Liver (tissue), 9 donors: ENCODE results near the gene RASL11B. TPM values are rescaled to one million over a fixed set of nuclear protein-coding genes. Genes with fewer than 3 reads are reported as not detected.

Experiments used
- DNase-seq: peaks from one replicate; pipeline ENCODE4 v3.0.0-alpha.2; 2017; ENCODE audit warnings: low spot score
- H3K27ac ChIP-seq, 2 donors: one replicate each; pipeline ENCODE4 v1.7.0; 2013; ENCODE audit warnings: inconsistent platforms in 2 of 2, low read length in 2 of 2, control low read depth in 1 of 2, low read depth in 1 of 2, mild to moderate bottlenecking in 1 of 2
- H3K27me3 ChIP-seq, 4 donors: one replicate each; pipeline versions ENCODE4 v1.6.1 to v1.7.0; 2013; ENCODE audit warnings: low read length in 3 of 4, inconsistent platforms in 1 of 4, mild to moderate bottlenecking in 1 of 4, moderate library complexity in 1 of 4; ENCODE audit not compliant: control insufficient read depth in 4 of 4, insufficient read depth in 4 of 4
- H3K36me3 ChIP-seq, 4 donors: one replicate each; pipeline versions ENCODE4 v1.6.1 to v1.7.0; 2013; ENCODE audit warnings: low read length in 3 of 4, mild to moderate bottlenecking in 3 of 4, low read depth in 1 of 4, moderate library complexity in 1 of 4; ENCODE audit not compliant: control insufficient read depth in 4 of 4, insufficient read depth in 3 of 4
- H3K4me1 ChIP-seq, 4 donors: one replicate each; pipeline versions ENCODE4 v1.6.1 to v1.7.0; 2013; ENCODE audit warnings: low read length in 3 of 4, mild to moderate bottlenecking in 3 of 4, moderate library complexity in 1 of 4; ENCODE audit not compliant: control insufficient read depth in 4 of 4, insufficient read depth in 4 of 4
- H3K4me3 ChIP-seq, 3 donors: one replicate each; pipeline versions ENCODE4 v1.6.1 to v1.7.0; 2013; ENCODE audit warnings: low read length in 3 of 3, control low read depth in 1 of 3, low read depth in 1 of 3, mild to moderate bottlenecking in 1 of 3
- H3K9ac ChIP-seq, 2 donors: one replicate each; pipeline ENCODE4 v1.7.0; 2013; ENCODE audit warnings: low read length in 2 of 2, mild to moderate bottlenecking in 2 of 2, moderate library complexity in 2 of 2, control low read depth in 1 of 2, low read depth in 1 of 2
- H3K9me3 ChIP-seq, 4 donors: one replicate each; pipeline versions ENCODE4 v1.6.1 to v1.7.0; 2013; ENCODE audit warnings: low read length in 3 of 4; ENCODE audit not compliant: control insufficient read depth in 4 of 4
- EGR1 ChIP-seq, 2 donors: IDR thresholded peaks; 2 replicates each; pipeline ENCODE4 v1.6.1; 2016 to 2018; ENCODE audit warnings: antibody characterized with exemption in 2 of 2, low read depth in 2 of 2
- FOXA1 ChIP-seq: IDR thresholded peaks from 2 replicates; pipeline ENCODE4 v1.6.1; 2016; ENCODE audit warnings: antibody characterized with exemption
- FOXA2 ChIP-seq: IDR thresholded peaks from 2 replicates; pipeline ENCODE4 v1.6.1; 2016; ENCODE audit warnings: antibody characterized with exemption
- GABPA ChIP-seq, 2 donors: IDR thresholded peaks in 1 of 2; conservative IDR thresholded peaks in 1 of 2; 2 replicates each; pipeline ENCODE4 v1.6.1; 2016; ENCODE audit warnings: antibody characterized with exemption in 2 of 2, mild to moderate bottlenecking in 1 of 2, moderate library complexity in 1 of 2
- HNF4A ChIP-seq, 2 donors: conservative IDR thresholded peaks; 2 replicates each; pipeline ENCODE4 v1.6.1; 2016; ENCODE audit warnings: antibody characterized with exemption in 2 of 2, mild to moderate bottlenecking in 2 of 2
- HNF4G ChIP-seq: IDR thresholded peaks from 2 replicates; pipeline ENCODE4 v1.6.1; 2016; ENCODE audit warnings: antibody characterized with exemption
- JUND ChIP-seq, 2 donors: IDR thresholded peaks; 2 replicates each; pipeline ENCODE4 v1.6.1; 2016; ENCODE audit warnings: antibody characterized with exemption in 2 of 2
- MAX ChIP-seq: IDR thresholded peaks from 2 replicates; pipeline ENCODE4 v1.6.1; 2016; ENCODE audit warnings: antibody characterized with exemption
- NR2F2 ChIP-seq: IDR thresholded peaks from 2 replicates; pipeline ENCODE4 v1.6.1; 2016; ENCODE audit warnings: antibody characterized with exemption
- RAD21 ChIP-seq, 2 donors: IDR thresholded peaks; 2 replicates each; pipeline ENCODE4 v1.6.1; 2016; ENCODE audit warnings: antibody characterized with exemption in 2 of 2, mild to moderate bottlenecking in 2 of 2
- REST ChIP-seq: IDR thresholded peaks from 2 replicates; pipeline ENCODE4 v1.6.1; 2016; ENCODE audit warnings: antibody characterized with exemption, mild to moderate bottlenecking
- RXRA ChIP-seq, 2 donors: IDR thresholded peaks; 2 replicates each; pipeline ENCODE4 v1.6.1; 2017 to 2018; ENCODE audit warnings: antibody characterized with exemption in 2 of 2, mild to moderate bottlenecking in 1 of 2
- SP1 ChIP-seq: IDR thresholded peaks from 2 replicates; pipeline ENCODE4 v1.6.1; 2018; ENCODE audit warnings: antibody characterized with exemption, mild to moderate bottlenecking
- TAF1 ChIP-seq: conservative IDR thresholded peaks from 2 replicates; pipeline ENCODE4 v1.6.1; 2016; ENCODE audit warnings: antibody characterized with exemption, mild to moderate bottlenecking
- YY1 ChIP-seq: IDR thresholded peaks from 2 replicates; pipeline ENCODE4 v1.6.1; 2016; ENCODE audit warnings: antibody characterized with exemption, mild to moderate bottlenecking
- ZBTB33 ChIP-seq: IDR thresholded peaks from 2 replicates; pipeline ENCODE4 v1.6.1; 2016; ENCODE audit warnings: antibody characterized with exemption
- WGBS: extraction: QIAGEN DNeasy Blood & Tissue Kit; methylation state at CpG from one replicate; pipeline ENCODE4 v1.1.7; 2013; 5-methylcytosine and 5-hydroxymethylcytosine counted together
- polyA plus RNA-seq, 2 donors: library from polyadenylated mRNA; stranded (reverse) in 1 of 2; unstranded in 1 of 2; fragments of 200-250 nt in 1 of 2; fragments of >200 nt in 1 of 2; fragmentation: Nextera tagmentation in 1 of 2; extraction: Ambion mirVana in 1 of 2; gene quantifications; one replicate each; pipeline versions ENCODE4 v1.2.1 to v1.2.3, GENCODE V29; 2013 to 2015
- total RNA-seq, 2 donors: library from RNA; depleted of rRNA; stranded (reverse); fragments of >200 nt; gene quantifications; one replicate each; pipeline ENCODE4 v1.2.3, GENCODE V29; 2014
- TF ChIP-seq, protein P1 (sequence below): fragments of 150-350 bp; IDR thresholded peaks from 2 replicates; pipeline ENCODE4 v1.5.1; 2017; ENCODE audit warnings: improper control_type of control experiment, low read depth, low read length; ENCODE audit not compliant: missing input control
- TF ChIP-seq, protein P2 (sequence below): IDR thresholded peaks from 2 replicates; pipeline ENCODE4 v1.6.1; 2016; ENCODE audit warnings: antibody characterized with exemption
- donor health status: healthy.
- donor health status: healthy.
- donor health status: healthy.
- donor health status: healthy.
- donor health status: healthy.

Gene RASL11B
- total and polyA plus RNA-seq, 4 donors, result 0.19 to 1.0 (median 0.61) TPM

GRCh38 chr4:52836678-52837077 is 25.4 kb upstream of the RASL11B start:
- H3K27me3 ChIP-seq, result no peaks in the 10 kb centered on the region
- H3K4me3 ChIP-seq, result no peak overlapping the region
- no peak for TF ChIP-seq JUND (IDR thresholded peaks at IDR 0.05)
- TF ChIP-seq, protein P1, sequence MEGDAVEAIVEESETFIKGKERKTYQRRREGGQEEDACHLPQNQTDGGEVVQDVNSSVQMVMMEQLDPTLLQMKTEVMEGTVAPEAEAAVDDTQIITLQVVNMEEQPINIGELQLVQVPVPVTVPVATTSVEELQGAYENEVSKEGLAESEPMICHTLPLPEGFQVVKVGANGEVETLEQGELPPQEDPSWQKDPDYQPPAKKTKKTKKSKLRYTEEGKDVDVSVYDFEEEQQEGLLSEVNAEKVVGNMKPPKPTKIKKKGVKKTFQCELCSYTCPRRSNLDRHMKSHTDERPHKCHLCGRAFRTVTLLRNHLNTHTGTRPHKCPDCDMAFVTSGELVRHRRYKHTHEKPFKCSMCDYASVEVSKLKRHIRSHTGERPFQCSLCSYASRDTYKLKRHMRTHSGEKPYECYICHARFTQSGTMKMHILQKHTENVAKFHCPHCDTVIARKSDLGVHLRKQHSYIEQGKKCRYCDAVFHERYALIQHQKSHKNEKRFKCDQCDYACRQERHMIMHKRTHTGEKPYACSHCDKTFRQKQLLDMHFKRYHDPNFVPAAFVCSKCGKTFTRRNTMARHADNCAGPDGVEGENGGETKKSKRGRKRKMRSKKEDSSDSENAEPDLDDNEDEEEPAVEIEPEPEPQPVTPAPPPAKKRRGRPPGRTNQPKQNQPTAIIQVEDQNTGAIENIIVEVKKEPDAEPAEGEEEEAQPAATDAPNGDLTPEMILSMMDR, result no peak
- TF ChIP-seq SP1, result no peak
- TF ChIP-seq FOXA2, result no peak
- TF ChIP-seq RAD21 (IDR thresholded peaks at IDR 0.05), result no peak
- TF ChIP-seq MAX, result no peak
- TF ChIP-seq NR2F2, result no peak
- TF ChIP-seq, protein P2, sequence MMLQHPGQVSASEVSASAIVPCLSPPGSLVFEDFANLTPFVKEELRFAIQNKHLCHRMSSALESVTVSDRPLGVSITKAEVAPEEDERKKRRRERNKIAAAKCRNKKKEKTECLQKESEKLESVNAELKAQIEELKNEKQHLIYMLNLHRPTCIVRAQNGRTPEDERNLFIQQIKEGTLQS, result no peak
- no peak for TF ChIP-seq FOXA1
- TF ChIP-seq GABPA (IDR thresholded peaks at IDR 0.05 in 1 of 2, conservative IDR thresholded peaks at IDR 0.05 in 1 of 2), result no peak
- no peak for TF ChIP-seq EGR1 (IDR thresholded peaks at IDR 0.05; ENCODE audit: low read depth in 2 of 2)
- 96% methylated on average over 7 of the region's 7 CpGs for WGBS
- DNase-seq, result no peak
- H3K27ac ChIP-seq, result no peak overlapping the region
- no peaks in the 10 kb centered on the region for H3K9me3 ChIP-seq
- no peak overlapping the region for H3K9ac ChIP-seq
- H3K36me3 ChIP-seq, result no peaks in the 10 kb centered on the region
- no peaks in the 10 kb centered on the region for H3K4me1 ChIP-seq

- TF ChIP-seq ZBTB33 (no peak), SP1 (no peak), FOXA1 (no peak), HNF4G (no peak), RAD21 (IDR thresholded peaks at IDR 0.05) (no peak), REST (no peak), TAF1 (no peak), RXRA (IDR thresholded peaks at IDR 0.05) (no peak), HNF4A (conservative IDR thresholded peaks at IDR 0.05) (no peak), FOXA2 (no peak), JUND (IDR thresholded peaks at IDR 0.05) (no peak), GABPA (IDR thresholded peaks at IDR 0.05 in 1 of 2, conservative IDR thresholded peaks at IDR 0.05 in 1 of 2) (no peak), YY1 (no peak), NR2F2 (no peak), MAX (no peak), EGR1 (IDR thresholded peaks at IDR 0.05; ENCODE audit: low read depth in 2 of 2) (no peak)
- TF ChIP-seq, protein P1, result no peak
- TF ChIP-seq, protein P2, result no peak
- Histone ChIP-seq H3K9me3 (no peaks in the 10 kb centered on the region), H3K27me3 (no peaks in the 10 kb centered on the region), H3K4me1 (no peaks in the 10 kb centered on the region), H3K9ac (no peak overlapping the region), H3K36me3 (no peaks in the 10 kb centered on the region), H3K27ac (no peak overlapping the region), H3K4me3 (no peak overlapping the region)
- DNase-seq, result no peak
- WGBS, result 84% methylated on average over 7 of the region's 7 CpGs
Observed at GRCh38 chr4:52837716-52838558, 24.2 kb upstream of the RASL11B start.
